ENCODE data around the gene CCDC97. TPM values are rescaled to one million over a fixed set of nuclear protein-coding genes. Genes with fewer than 3 reads are reported as not detected.

CCDC97 gene
- total RNA-seq, 1 experiment from 2014 or later = 25.5 TPM

GRCh38 chr19:41324921-41325639, 15.1 kb downstream of the CCDC97 start:
- intact Hi-C loops (cut with micrococcal nuclease; ENCODE audit: unreplicated experiment) = no loop called here
- Histone ChIP-seq H3K27me3 (ENCODE audit: control insufficient read depth, insufficient read depth, low read length) (no peaks in the 10 kb centered on the region), H3K27ac (ENCODE audit: low read length) (peak overlapping the region; percentile 71), H3K36me3 (ENCODE audit: control insufficient read depth, insufficient read depth, low read length) (no peaks in the 10 kb centered on the region), H3K4me1 (ENCODE audit: control insufficient read depth, insufficient read depth, low read length) (peaks cover 51% of the 10 kb centered on the region), H3K4me3 (ENCODE audit: low read depth in 2 of 2, low read length in 2 of 2) (peak overlapping the region in 1 of 2 experiments; percentile 33; a peak in 2 of 4 replicates), H3K9me3 (ENCODE audit: control insufficient read depth, insufficient read depth, low read depth, low read length) (no peaks in the 10 kb centered on the region)
- POLR2A ChIA-PET = no interaction called here
- CTCF ChIA-PET = interaction anchor here (0.7 kb wide), 1 partner anchor 99 kb away, joined by 10 read pairs; no protein-coding TSS in a partner anchor
- BruUV-seq (replicated peaks) = no TSS peak
- peak; percentile 64 for ATAC-seq
- in situ Hi-C loops (cut with HindIII; ENCODE audit: low pct_unique_long_range_greater_than_20kb, low sequenced_read_pairs) = no loop called here
- no peak for DNase-seq (ENCODE audit: low read depth, low spot score)
- no peak for TF ChIP-seq TCF7L2 (IDR thresholded peaks at IDR 0.05; ENCODE audit: low read depth, low read length)
- TF ChIP-seq POLR2AphosphoS5 (IDR thresholded peaks at IDR 0.05; ENCODE audit: low read depth, low read length) = peak; percentile 63
- 0 out of 2 replicates have a peak, but pooled peaks have one; percentile 25 for TF ChIP-seq SIN3A (IDR thresholded peaks at IDR 0.05; ENCODE audit: borderline replicate concordance, insufficient read depth, low read depth, low read length)

DNA sequence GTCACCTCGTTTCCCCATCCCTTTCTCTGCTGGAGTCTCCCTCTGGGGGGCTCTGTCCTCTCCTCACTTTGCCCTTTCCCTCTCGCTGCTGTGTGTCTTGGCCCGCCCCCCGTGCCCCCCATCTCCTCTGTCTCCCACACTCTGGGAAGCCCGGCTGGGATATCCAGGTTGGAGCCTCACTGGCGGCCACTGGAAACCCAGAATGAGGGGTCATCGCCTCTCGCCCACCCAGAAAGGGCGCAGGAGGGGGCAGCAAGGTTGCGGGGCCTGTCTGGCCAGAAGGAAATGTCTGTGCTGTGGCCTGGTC, 15.6 kb downstream of the CCDC97 start:
- TF ChIP-seq SIN3A (IDR thresholded peaks at IDR 0.05; ENCODE audit: borderline replicate concordance, insufficient read depth, low read depth, low read length) (no peak), POLR2AphosphoS5 (IDR thresholded peaks at IDR 0.05; ENCODE audit: low read depth, low read length) (no peak), REST (IDR thresholded peaks at IDR 0.05; ENCODE audit: insufficient read depth in 1 of 2, low read depth in 2 of 2, low read length in 1 of 2) (no peak), TCF7L2 (IDR thresholded peaks at IDR 0.05; ENCODE audit: low read depth, low read length) (no peak)
- TF ChIP-seq, protein P1, sequence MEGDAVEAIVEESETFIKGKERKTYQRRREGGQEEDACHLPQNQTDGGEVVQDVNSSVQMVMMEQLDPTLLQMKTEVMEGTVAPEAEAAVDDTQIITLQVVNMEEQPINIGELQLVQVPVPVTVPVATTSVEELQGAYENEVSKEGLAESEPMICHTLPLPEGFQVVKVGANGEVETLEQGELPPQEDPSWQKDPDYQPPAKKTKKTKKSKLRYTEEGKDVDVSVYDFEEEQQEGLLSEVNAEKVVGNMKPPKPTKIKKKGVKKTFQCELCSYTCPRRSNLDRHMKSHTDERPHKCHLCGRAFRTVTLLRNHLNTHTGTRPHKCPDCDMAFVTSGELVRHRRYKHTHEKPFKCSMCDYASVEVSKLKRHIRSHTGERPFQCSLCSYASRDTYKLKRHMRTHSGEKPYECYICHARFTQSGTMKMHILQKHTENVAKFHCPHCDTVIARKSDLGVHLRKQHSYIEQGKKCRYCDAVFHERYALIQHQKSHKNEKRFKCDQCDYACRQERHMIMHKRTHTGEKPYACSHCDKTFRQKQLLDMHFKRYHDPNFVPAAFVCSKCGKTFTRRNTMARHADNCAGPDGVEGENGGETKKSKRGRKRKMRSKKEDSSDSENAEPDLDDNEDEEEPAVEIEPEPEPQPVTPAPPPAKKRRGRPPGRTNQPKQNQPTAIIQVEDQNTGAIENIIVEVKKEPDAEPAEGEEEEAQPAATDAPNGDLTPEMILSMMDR (IDR thresholded peaks at IDR 0.05) = no peak
- ATAC-seq = no peak
- H3K27ac ChIP-seq (ENCODE audit: low read length) = peak overlapping the region; percentile 71
- no peaks in the 10 kb centered on the region for H3K27me3 ChIP-seq (ENCODE audit: control insufficient read depth, insufficient read depth, low read length)
- BruUV-seq (replicated peaks) = no TSS peak
- H3K36me3 ChIP-seq (ENCODE audit: control insufficient read depth, insufficient read depth, low read length) = no peaks in the 10 kb centered on the region
- ChIA-PET CTCF (interaction anchor here (0.7 kb wide), 1 partner anchor 98 kb away, joined by 10 read pairs; no protein-coding TSS in a partner anchor), POLR2A (no interaction called here)
- H3K9me3 ChIP-seq (ENCODE audit: control insufficient read depth, insufficient read depth, low read depth, low read length) = no peaks in the 10 kb centered on the region
- peak overlapping the region; percentile 5 to 33; a peak in 3 of 4 replicates for H3K4me3 ChIP-seq (ENCODE audit: low read depth in 2 of 2, low read length in 2 of 2)
- in situ Hi-C loops (cut with HindIII; ENCODE audit: low pct_unique_long_range_greater_than_20kb, low sequenced_read_pairs) (no loop called here), intact Hi-C loops (cut with micrococcal nuclease; ENCODE audit: unreplicated experiment) (no loop called here)
- H3K4me1 ChIP-seq (ENCODE audit: control insufficient read depth, insufficient read depth, low read length) = peaks cover 51% of the 10 kb centered on the region
- no peak for DNase-seq (ENCODE audit: low read depth, low spot score)
